Glomerular visceral epithelial cell (primary cell): ENCODE measurements around the gene FABP1.

Source experiments
- DNase-seq: peaks from one replicate; pipeline ENCODE4 v3.0.0-alpha.2; 2016; ENCODE audit errors: extremely low spot score

FABP1 gene

GRCh38 chr2:88127888-88128653 is at the start of gene FABP1:
TSS of gene FABP1 (minus strand) at chr2:88128062. CDS start at chr2:88128017, 45 bp downstream.
- no peak for DNase-seq

- peak; percentile 40 for DNase-seq
Measured at GRCh38 chr2:88177556-88177955, 49.7 kb upstream of the FABP1 start.

GRCh38 chr2:88176352-88176984 is 48.6 kb upstream of the FABP1 start:
- no peak for DNase-seq

GRCh38 chr2:88172882-88173281 is 45.0 kb upstream of the FABP1 start:
- DNase-seq, result no peak

- DNase-seq, result no peak
Measured at GRCh38 chr2:88171966-88172365, 44.1 kb upstream of the FABP1 start.

GRCh38 chr2:88170472-88170892 is 42.6 kb upstream of the FABP1 start:
- no peak for DNase-seq

GRCh38 chr2:88168386-88168785 is 40.5 kb upstream of the FABP1 start:
- no peak for DNase-seq

GRCh38 chr2:88167740-88168139 is 39.9 kb upstream of the FABP1 start:
- no peak for DNase-seq

GRCh38 chr2:88165332-88166003 is 37.6 kb upstream of the FABP1 start:
- no peak for DNase-seq

GRCh38 chr2:88161446-88162244 is 33.8 kb upstream of the FABP1 start:
- no peak for DNase-seq

- DNase-seq, result no peak
Measured at GRCh38 chr2:88160517-88160916, 32.7 kb upstream of the FABP1 start.

- peak; percentile 59 for DNase-seq
Measured at GRCh38 chr2:88159955-88160415, 32.1 kb upstream of the FABP1 start.

GRCh38 chr2:88159481-88159880 is 31.6 kb upstream of the FABP1 start:
- DNase-seq, result no peak

GRCh38 chr2:88148929-88149438 is 21.1 kb upstream of the FABP1 start:
- DNase-seq, result no peak

- DNase-seq, result no peak
Measured at GRCh38 chr2:88147145-88147544, 19.3 kb upstream of the FABP1 start.

GRCh38 chr2:88146590-88146989 is 18.7 kb upstream of the FABP1 start:
- DNase-seq, result no peak

GRCh38 chr2:88144914-88145497 is 17.1 kb upstream of the FABP1 start:
- DNase-seq, result no peak

GRCh38 chr2:88144271-88144670 is 16.4 kb upstream of the FABP1 start:
- no peak for DNase-seq

- no peak for DNase-seq
Measured at GRCh38 chr2:88141952-88142351, 14.1 kb upstream of the FABP1 start.

GRCh38 chr2:88139804-88140203 is 11.9 kb upstream of the FABP1 start:
- DNase-seq, result no peak

- no peak for DNase-seq
Measured at GRCh38 chr2:88139203-88139702, 11.4 kb upstream of the FABP1 start.
